Lower leg skin (tissue), 4 donors: Measurements from ENCODE around the gene PEX10. TPM values are rescaled to one million over a fixed set of nuclear protein-coding genes. Genes with fewer than 3 reads are reported as not detected.

Source experiments
- DNase-seq, 2 donors: peaks; one replicate each; pipeline ENCODE4 v3.0.0-alpha.2; 2019; ENCODE audit warnings: low spot score in 2 of 2
- H3K4me3 ChIP-seq: fragments of 200-600 bp; sonication (generic); 2 replicates; pipeline ENCODE4 v1.5.1; 2017; ENCODE audit warnings: mild to moderate bottlenecking, low read depth; ENCODE audit not compliant: poor library complexity, severe bottlenecking
- CTCF ChIP-seq, 3 donors: fragments of 450-650 bp; IDR thresholded peaks; one replicate each; pipeline ENCODE4 v1.5.1; 2016; ENCODE audit warnings: antibody characterized with exemption in 3 of 3, mild to moderate bottlenecking in 3 of 3, moderate library complexity in 2 of 3
- POLR2A ChIP-seq, 2 donors: fragments of 450-650 bp; IDR thresholded peaks; one replicate each; pipeline ENCODE4 v1.6.1; 2016 to 2017; ENCODE audit warnings: antibody characterized with exemption in 2 of 2, mild to moderate bottlenecking in 1 of 2, moderate library complexity in 1 of 2
- WGBS, 2 donors: methylation state at CpG; one replicate each; pipeline ENCODE4 v1.1.5; 2018; 5-methylcytosine and 5-hydroxymethylcytosine counted together
- intact Hi-C: fragments of 100-400 bp; cut with DNase I; formaldehyde crosslinking; loops from one replicate; pipeline ENCODE4 v1.15.0; 2023; ENCODE audit warnings: low total_unique reads
- total RNA-seq, 4 donors: library from RNA; depleted of rRNA; stranded (reverse); fragments of >200 nt; gene quantifications; one replicate each; pipeline ENCODE4 v1.1.0, GENCODE V29; 2016

The PEX10 gene
- total RNA-seq, 4 donors from 2014 or later: 18.3 to 35.9 (median 27.7) TPM

- DNase-seq: no peak
- no peak for TF ChIP-seq CTCF (IDR thresholded peaks at IDR 0.05)
- TF ChIP-seq POLR2A (IDR thresholded peaks at IDR 0.05): no peak
- WGBS, 2 donors: 34 to 39% methylated on average over 9 to 16 of the region's 19 CpGs
- H3K4me3 ChIP-seq: no peak overlapping the region
- intact Hi-C loops: no loop called here
Observed at GRCh38 chr1:2415801-2416208, 3.4 kb upstream of the PEX10 start.

- intact Hi-C loops: no loop called here
- DNase-seq: no peak
- no peak overlapping the region for H3K4me3 ChIP-seq
- TF ChIP-seq POLR2A (IDR thresholded peaks at IDR 0.05) (no peak), CTCF (IDR thresholded peaks at IDR 0.05) (no peak)
- WGBS, 2 donors: 61 to 69% methylated on average over 11 of the region's 11 CpGs
Observed at GRCh38 chr1:2415337-2415736, 3.0 kb upstream of the PEX10 start.

- no peak overlapping the region for H3K4me3 ChIP-seq
- intact Hi-C loops: loop anchor here (1.0 kb wide), 1 partner anchor 134 kb away; no protein-coding TSS in a partner anchor
- TF ChIP-seq CTCF (IDR thresholded peaks at IDR 0.05) (peak in 1 of 3 donors; percentile 63), POLR2A (IDR thresholded peaks at IDR 0.05) (no peak)
- peak; percentile 61 to 96 for DNase-seq
- 1 to 3% methylated on average over 25 of the region's 25 CpGs for WGBS, 2 donors
Observed at GRCh38 chr1:2414297-2414958, 2.1 kb upstream of the PEX10 start.

- 26 to 43% methylated on average over 8 to 17 of the region's 28 CpGs for WGBS, 2 donors
- TF ChIP-seq POLR2A (IDR thresholded peaks at IDR 0.05): no peak
- TF ChIP-seq CTCF (IDR thresholded peaks at IDR 0.05): no peak
- H3K4me3 ChIP-seq: no peak overlapping the region
- no peak for DNase-seq
- intact Hi-C loops: loop anchor here (1.0 kb wide), 1 partner anchor 135 kb away; no protein-coding TSS in a partner anchor
Observed at GRCh38 chr1:2413495-2414296, 1.3 kb upstream of the PEX10 start.

DNA sequence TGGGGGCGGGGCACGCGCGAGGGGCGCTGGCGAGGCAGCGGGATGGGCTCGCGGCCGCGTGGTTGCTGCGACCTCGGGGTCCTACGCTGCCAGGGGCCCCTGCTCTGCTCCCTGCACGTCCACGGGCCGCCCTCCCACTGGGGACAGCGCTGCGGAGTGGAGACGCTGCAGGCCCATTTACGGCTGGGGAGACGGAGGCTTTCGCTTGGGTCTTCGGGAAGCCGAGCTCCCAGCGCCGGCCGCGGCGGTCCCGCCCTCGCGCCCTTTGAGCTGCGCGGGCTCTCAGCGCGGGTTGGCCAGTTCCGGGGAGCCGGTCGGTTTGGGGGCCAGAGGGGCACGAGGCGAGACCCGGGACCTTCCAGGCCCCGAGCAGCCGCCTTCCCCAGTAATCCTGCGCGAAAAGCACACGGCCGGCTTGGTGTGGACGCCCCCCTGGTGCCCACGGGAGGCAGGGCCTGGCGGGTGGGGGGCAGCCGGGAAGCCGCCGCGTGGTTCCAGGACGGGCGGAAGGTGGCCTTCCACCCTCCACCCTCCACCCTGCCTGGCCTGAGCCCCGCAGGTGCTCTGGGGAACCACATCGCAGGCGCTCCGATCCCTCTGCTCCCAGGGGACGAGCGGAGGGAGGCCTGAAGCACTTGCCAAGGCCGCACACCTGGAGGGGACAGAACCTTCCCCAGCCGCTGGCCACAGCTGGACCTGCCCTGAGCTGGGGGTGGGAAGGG lies 570 bp upstream of the PEX10 start:
- 3 to 4% methylated on average over 6 to 37 of the region's 66 CpGs for WGBS, 2 donors
- TF ChIP-seq POLR2A (IDR thresholded peaks at IDR 0.05): no peak
- no peak for TF ChIP-seq CTCF (IDR thresholded peaks at IDR 0.05)
- DNase-seq: no peak
- peak overlapping the region; percentile 54 for H3K4me3 ChIP-seq
- intact Hi-C loops: no loop called here
